Measurements from ENCODE around the gene ACTL10.

DNA sequence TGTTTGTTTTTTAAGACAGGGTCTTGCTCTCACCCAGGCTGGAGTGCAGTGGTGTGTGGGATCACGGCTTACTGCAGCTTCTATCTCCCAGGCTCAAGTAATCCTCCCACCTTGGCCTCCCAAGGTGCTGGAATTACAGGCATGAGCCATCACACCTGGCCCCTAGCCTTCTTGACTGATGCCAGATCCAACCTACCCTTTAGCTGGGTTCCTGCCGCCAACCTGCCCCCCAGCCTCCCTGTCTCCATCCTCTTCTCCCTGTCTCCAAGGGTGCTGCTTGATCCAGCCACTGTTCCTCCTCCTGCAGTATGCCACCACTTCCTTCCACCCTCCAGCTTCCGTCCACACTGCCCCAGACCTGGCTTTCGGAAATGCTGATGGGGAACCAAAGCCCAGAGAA, 7.8 kb upstream of the ACTL10 start:
- no peak for TF ChIP-seq POLR2AphosphoS5 (IDR thresholded peaks at IDR 0.05)
- no peak for TF ChIP-seq POLR2A (IDR thresholded peaks at IDR 0.05)
- TF ChIP-seq CTCF (IDR thresholded peaks at IDR 0.05) = no peak

All from sigmoid colon (tissue), 4 donors.